ENCODE results near the gene COL26A1. TPM values are rescaled to one million over a fixed set of nuclear protein-coding genes. Genes with fewer than 3 reads are reported as not detected.

Gene COL26A1
- total RNA-seq, 2 donors from 2014 or later, result not detected

DNA sequence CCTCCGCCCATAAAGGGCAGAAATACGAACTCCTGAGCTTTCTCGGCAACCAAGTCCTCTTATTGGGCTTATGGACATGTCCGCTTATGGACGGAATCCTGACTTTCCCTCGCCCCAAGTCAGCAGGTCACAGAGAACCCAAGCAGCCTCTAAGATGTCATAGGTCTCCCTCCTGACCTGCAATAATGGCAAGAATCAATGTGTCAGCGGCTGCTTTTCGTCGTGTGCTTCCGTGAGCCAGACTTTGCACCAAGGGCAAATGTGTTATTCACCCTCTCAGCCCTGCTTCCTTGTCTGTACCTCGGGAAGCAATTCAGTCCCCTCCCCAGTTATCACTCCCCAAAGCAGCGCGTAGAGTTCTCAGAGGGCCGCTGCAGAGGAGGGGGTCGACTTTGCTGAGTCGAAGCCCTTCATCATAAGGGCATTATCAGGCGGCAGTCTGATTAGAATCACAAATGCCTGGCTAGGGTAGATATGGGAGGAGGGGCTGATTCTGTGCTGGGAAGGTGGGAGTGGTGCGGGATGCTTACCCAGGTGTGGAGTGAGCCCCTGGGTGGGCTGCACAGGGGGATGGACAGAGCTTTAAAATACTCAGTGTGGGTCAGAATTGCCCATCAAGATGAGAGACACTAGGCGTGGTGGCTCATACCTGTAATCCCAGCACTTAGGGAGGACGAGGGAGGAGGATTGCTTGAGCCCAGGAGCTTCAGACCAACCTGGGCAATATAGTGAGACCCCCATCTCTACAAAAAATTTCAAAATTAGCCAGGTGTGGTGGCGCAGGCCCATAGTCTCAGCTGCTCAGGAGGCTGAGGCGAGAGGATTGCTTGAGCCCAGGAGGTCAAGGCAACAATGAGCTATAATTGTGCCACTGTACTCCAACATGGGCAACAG is 36.0 kb downstream of the COL26A1 start:
- DNase-seq, result no peak
- no peak for ATAC-seq
- intact Hi-C loops (cut with DNase I), result no loop called here

DNA sequence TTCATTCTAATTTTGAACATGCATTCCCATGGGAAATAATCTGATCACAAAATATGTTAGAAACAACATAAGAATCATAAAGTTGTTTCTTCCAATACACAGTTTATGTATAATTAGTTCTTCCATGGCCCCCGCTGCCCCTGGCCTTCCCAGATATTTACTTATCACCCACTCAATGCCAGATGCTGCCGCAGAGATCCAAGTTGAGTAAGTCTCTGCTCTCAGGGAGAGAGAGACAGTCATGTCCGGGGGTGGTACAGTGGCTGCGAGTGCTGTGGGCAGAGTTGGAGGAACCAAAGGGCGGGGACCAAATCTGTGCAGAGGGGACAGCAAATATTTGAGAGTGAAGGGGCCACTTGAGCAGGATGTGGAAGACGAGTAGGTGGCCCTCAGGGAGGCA is 37.1 kb downstream of the COL26A1 start:
- no peak for ATAC-seq
- intact Hi-C loops (cut with DNase I), result loop anchor here in 1 of 2 donors (10.0 kb wide), 1 partner anchor 65 kb away; no protein-coding TSS in a partner anchor
- no peak for DNase-seq

DNA sequence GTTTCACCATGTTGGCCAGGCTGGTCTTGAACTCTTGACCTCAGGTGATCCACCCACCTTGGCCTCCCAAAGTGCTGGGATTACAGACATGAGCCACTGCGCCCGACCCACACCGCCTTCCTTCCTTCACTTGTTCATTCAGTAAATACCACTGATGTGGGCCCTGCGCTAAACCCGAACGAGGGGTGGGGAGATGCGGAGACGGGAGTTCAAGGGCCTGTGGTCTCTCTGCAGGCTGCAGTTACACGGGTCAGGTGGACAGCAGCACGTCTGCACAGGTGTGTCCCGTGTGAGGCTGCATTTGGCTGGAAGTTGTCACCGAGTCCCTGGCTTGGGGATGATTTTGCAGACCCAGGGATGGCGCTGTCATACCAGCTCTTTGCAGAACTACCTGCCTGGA is 38.1 kb downstream of the COL26A1 start:
- ATAC-seq, result no peak
- intact Hi-C loops (cut with DNase I), result loop anchor here in 1 of 2 donors (10.0 kb wide), 1 partner anchor 64 kb away; no protein-coding TSS in a partner anchor

DNA sequence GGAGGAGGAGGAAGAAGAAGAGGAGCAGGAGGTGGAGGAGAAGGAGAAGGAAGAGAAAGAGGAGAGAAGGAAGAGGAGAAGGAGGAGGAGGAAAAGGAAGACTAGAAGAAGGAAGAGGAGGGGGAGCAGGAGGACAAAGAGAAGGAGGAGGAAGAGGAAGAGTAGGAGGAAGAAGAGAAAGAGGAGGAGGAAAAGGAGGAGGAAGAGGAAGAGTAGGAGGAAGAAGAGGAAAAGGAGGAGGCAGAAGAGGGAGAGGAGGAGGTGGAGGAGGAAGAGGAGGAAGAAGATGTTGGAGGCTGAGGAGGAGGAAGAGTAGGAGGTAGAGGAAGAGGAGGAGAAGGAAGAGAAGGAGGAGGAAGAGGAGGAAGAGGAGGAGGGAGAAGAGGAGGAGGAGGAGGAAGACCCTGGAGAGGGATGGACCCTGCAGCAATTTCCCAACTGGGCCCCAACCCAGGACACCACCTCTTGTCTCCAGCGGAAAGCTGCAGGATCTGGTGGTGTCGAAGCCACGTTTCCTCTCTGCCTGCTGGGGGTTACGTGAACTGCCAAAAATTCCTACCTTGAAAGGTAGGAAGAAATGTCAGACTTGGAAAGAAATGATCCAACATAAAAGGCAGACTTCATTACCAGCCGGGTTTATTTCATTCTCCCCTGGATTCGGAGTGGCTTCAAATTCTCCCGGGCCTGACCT is 38.9 kb downstream of the COL26A1 start:
- ATAC-seq (no peak), DNase-seq (no peak)
- intact Hi-C loops (cut with DNase I), result loop anchor here in 1 of 2 donors (10.0 kb wide), 1 partner anchor 63 kb away; no protein-coding TSS in a partner anchor

More for the DNA sequence above, 38.1 kb downstream of the COL26A1 start:
- DNase-seq, result no peak

DNA sequence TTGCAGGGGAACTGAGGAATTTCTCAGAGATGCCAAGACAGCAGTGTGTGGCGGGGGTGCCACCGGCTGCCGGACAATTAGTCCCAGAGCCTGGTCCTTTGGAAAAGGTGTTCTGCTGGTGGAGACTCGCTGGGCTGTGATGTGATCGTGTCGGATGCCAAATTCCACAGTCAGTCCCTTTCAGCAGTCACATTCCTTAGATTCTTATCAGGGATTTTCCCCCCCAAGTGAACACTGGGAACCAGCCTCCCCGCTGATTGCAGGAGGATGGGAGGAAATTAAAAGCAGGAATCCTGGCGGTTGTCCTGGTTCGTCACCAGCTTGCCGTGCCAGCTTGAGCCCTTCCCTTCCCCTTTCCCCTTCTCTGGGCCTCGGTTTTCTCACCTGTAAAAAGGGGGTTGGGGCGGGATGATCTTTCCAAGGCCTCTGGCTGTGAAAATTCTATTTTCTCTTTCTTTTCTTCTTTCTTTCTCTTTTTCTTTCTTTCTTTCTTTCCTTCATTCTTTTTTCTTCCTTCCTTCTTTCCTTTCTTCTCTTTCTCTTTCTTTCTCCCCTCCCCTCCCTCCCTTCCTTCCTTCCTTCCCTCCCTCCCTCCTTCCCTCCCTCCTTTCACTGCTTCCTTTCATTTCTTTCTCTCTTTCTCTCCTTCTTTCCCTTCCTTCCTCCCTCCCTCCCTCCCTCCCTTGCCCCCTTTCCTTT is 39.6 kb downstream of the COL26A1 start:
- DNase-seq (no peak), ATAC-seq (no peak)
- intact Hi-C loops (cut with DNase I), result loop anchor here in 1 of 2 donors (10.0 kb wide), 1 partner anchor 63 kb away; no protein-coding TSS in a partner anchor

GRCh38 chr7:101402835-101403234 is 40.2 kb downstream of the COL26A1 start:
- DNase-seq (no peak), ATAC-seq (no peak)
- intact Hi-C loops (cut with DNase I), result loop anchor here in 1 of 2 donors (10.0 kb wide), 1 partner anchor 62 kb away; no protein-coding TSS in a partner anchor

- ATAC-seq, result no peak
- intact Hi-C loops (cut with DNase I), result loop anchor here in 1 of 2 donors (10.0 kb wide), 1 partner anchor 59 kb away; no protein-coding TSS in a partner anchor
- DNase-seq, result no peak
Observed at GRCh38 chr7:101405474-101406067, 42.9 kb downstream of the COL26A1 start.

- peak; percentile 38 to 50 for ATAC-seq
- DNase-seq, result no peak
- intact Hi-C loops (cut with DNase I), result no loop called here
Observed at GRCh38 chr7:101410743-101411507, 48.2 kb downstream of the COL26A1 start.

- ATAC-seq (no peak), DNase-seq (no peak)
- intact Hi-C loops (cut with DNase I), result no loop called here
Observed at GRCh38 chr7:101411508-101411874, 48.8 kb downstream of the COL26A1 start.

- ATAC-seq (no peak), DNase-seq (no peak)
- intact Hi-C loops (cut with DNase I), result no loop called here
Observed at GRCh38 chr7:101412976-101413375, 50.3 kb downstream of the COL26A1 start.

- intact Hi-C loops (cut with DNase I), result no loop called here
- no peak for DNase-seq
- ATAC-seq, result no peak
Observed at GRCh38 chr7:101418694-101419093, 56.0 kb downstream of the COL26A1 start.

GRCh38 chr7:101419831-101420230 is 57.2 kb downstream of the COL26A1 start:
- DNase-seq, result no peak
- intact Hi-C loops (cut with DNase I), result no loop called here

GRCh38 chr7:101420436-101420835 is 57.8 kb downstream of the COL26A1 start:
- intact Hi-C loops (cut with DNase I), result no loop called here
- ATAC-seq (no peak), DNase-seq (no peak)

More at GRCh38 chr7:101419831-101420230, 57.2 kb downstream of the COL26A1 start:
- ATAC-seq, result no peak

DNA sequence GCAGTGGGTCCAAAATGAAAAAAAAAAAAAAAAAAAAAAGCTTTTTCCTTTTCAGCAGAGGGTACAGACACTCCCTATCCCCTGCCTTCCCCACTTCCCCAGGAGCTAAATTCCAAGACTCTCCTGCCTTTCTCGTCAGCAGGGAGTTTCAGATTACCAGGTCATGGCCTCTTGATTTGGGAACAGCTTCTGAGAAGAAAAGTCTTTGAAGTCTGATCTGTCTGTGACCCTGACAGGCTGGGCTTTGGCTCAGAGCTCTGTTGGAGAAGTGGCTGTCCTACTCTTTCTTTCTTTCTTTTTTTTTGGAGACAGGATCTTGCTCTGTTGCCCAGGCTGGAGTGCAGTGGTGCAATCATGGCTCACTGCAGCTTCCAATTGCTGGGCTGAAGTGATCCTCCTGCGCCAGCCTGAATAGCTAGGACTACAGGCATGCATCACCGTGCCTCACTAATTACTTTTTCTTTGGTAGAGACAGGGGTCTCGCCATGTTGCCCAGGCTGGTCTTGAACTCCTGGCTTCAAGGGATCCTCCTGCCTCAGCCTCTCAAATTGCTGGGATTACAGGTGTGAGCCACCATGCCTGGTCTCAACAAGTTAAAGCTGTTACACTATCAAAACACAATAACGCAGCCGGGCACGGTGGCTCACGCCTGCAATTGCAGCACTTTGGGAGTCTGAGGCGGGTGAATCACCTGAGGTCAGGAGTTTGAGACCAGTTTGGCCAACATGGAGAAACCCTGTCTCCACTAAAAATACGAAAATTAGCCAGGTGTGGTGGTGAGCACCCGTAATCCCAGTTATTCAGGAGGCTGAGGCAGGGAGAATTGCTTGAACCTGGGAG is 59.9 kb downstream of the COL26A1 start:
- DNase-seq, result no peak
- intact Hi-C loops (cut with DNase I), result no loop called here
- no peak for ATAC-seq

DNA sequence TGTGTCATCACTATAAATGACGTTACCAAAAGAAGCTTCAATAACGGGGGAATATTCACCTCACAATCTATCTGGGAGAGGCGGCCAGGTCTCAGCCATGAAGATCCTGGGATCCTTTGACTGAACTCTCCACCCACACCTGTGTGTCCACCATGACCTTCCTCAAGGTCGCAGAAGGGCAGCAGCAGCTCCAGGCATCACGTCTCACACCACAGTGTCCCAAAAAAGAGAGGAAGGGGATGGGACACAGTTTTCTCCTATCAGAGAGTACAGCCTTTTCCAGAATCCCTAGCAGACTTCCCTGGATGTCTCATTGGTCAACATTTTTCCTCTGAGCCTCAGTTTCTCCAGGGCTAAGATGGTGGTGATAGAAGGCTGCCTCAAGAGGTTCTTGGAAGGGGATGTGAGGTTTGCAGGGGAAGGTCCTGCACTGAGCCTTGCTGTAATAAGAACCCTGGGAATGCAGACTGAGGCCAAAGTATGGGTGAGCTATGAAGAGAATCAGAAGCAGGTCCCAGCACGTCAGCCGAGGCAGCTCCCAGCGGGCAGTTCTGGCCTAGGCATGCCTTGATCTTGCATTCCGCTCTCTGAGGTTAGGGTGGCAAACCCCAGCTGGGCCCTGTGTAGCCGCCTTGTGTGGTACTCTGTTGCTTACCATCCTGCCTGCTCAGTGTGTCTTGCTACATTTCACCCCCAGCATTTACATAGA is 63.8 kb downstream of the COL26A1 start:
- DNase-seq (no peak), ATAC-seq (no peak)
- intact Hi-C loops (cut with DNase I), result no loop called here

DNA sequence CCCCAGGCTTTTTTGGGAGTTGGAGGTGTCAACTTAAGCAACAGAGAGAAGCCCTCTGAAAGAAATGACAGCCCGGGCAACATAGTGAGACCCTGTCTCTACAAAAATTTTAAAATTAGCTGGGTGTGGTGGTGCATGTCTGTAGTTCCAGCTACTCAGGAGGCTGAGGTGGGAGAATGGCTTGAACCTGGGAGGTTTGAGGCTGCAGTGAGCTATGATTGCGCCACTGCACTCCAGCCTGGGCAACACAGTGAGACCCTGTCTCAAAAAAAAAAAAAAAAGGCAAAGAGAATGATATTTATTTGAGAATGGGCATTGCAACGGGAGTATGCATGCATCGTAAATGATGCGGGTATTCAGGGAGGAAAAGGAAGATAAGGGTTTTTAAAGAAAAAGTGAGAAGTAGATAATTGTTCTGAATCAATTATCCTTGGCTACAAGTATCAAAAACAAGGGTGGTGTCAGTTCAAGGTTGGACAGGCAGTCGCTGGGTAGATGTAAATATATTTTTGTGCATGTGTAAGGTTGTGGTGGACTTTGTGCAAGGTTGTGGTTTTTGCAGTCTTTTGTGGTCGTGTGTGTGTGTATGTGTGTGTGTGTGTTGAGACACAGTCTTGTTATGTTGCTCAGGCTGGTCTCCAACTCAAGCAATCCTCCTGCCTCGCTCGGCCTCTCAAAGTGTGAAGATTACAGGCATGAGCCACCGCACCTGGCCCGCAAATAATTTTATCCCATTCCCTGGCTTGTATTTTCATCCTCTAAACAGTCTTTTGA is 65.6 kb downstream of the COL26A1 start:
- no peak for DNase-seq
- intact Hi-C loops (cut with DNase I), result no loop called here
- ATAC-seq, result no peak
